Measurements from ENCODE around the gene TBC1D8.

The TBC1D8 gene

GRCh38 chr2:101162561-101163330 is 11.6 kb upstream of the TBC1D8 start:
- no peak for DNase-seq (ENCODE audit: low read depth)

DNA sequence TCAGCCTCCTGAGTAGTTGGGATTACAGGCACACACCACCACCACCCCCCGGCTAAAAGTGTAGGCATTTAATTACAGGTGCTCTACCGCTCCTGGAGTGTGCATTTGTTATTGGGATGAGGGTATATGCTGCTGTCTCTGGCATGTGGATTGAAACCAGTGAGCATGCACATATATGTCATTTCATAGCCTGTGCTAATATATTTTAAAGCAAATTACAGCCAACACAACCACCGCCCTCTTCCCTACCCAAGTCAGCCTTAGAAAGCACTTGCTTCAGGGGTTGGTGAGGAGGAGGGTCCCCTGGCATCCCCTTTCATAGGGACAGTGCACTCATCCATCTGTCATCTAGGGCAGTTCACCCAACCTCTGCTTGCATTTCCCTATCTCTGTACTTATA is 10.5 kb upstream of the TBC1D8 start:
- no peak for DNase-seq (ENCODE audit: low read depth)

DNA sequence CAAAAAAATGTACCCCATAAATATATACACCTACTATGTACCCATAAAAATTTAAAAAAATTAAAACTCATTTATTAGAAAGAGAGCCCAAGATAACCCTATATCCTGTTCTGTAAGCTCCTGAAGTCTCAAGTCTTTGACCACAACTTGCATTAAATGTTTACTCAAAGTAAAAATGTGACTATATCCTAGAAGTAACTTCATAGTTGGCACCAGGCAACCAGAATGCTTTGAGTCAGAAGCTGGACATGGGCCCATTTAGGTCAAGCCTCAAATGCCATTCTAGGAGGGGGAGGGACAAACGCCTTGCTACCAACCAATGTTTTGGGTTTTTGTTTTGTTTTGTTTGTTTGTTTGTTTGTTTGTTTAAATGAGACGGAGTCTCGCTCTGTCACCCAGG is 9.3 kb upstream of the TBC1D8 start:
- DNase-seq (ENCODE audit: low read depth), result no peak

DNA sequence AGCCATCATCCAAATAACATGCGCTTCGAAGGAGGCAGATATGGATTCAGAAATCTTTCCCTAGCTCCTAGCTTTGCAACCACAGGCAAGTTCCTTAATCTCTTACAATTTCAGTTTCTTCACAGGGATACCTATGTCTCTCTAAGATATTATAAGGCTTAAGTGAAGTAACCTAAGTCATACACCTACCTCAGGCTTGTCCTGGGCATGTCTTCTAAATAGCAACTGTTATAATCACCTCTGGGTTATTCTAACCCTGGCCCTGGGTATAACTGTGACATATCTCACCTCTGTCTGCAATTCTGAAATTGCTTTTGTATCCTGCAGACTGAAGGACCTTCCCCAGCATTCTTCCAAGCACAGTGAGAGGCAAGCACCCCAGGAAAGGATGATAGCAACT is 8.3 kb upstream of the TBC1D8 start:
- no peak for DNase-seq (ENCODE audit: low read depth)

- no peak for DNase-seq (ENCODE audit: low read depth)
These were observed 6.1 kb upstream of the TBC1D8 start for GRCh38 chr2:101157272-101157671.

DNA sequence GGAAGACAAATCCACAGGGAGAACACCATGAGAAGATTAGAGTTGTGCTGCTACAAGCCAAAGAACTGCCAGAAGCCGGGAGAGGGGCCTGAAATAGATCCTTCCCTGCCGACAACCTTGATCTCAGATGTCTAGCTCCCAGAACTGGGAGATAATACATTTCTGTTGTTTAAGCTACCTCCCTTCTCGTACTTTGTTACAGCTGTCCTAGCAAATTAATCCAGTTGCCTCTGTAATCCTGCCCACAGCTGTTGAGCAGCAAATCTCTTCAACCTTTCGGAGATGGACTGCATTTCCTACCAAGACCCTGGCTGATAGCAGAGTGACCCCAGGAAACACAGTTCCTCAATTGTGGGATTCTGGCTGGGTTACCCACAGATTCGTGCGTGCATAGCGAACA is 2.6 kb upstream of the TBC1D8 start:
- DNase-seq (ENCODE audit: low read depth), result no peak

DNA sequence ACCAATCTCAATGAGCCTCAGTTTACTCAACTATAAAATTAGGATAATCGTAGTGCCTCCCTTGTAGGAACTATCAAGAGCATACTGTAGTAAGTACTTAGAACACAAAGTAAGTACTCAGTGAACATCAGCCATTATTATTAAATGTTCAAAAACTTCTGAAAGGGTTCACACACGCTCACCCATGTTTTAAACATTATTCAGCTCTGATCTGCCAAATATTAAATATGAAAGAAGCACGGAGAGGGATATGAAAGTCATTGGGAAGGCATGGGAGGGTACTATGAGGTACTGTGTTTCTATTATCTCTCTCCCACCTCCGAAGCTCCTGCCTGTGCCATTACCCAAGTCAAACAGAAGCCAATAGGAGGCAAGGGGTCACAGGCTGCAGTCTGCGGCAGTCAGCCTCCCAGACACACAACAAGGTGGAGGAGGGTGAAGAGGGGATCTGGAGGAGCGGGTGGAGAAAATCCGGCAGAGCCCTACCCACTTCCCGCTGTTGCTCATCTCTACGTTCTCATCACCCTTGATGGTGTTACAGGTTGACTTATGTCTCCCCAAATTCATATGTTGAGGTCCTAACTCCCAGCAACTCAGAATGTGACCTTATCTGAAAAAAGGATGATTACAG is 2.0 kb upstream of the TBC1D8 start:
- no peak for DNase-seq (ENCODE audit: low read depth)

GRCh38 chr2:101152272-101153076 is 1.3 kb upstream of the TBC1D8 start:
- no peak for DNase-seq (ENCODE audit: low read depth)

GRCh38 chr2:101151859-101152271 is 683 bp upstream of the TBC1D8 start:
- no peak for DNase-seq (ENCODE audit: low read depth)

- no peak for DNase-seq (ENCODE audit: low read depth)
These were observed 656 bp downstream of the TBC1D8 start for GRCh38 chr2:101150306-101151145.

- no peak for DNase-seq (ENCODE audit: low read depth)
These were observed 1.7 kb downstream of the TBC1D8 start for GRCh38 chr2:101149241-101150192.

- no peak for DNase-seq (ENCODE audit: low read depth)
These were observed 2.4 kb downstream of the TBC1D8 start for GRCh38 chr2:101148777-101149176.

GRCh38 chr2:101147971-101148370 is 3.2 kb downstream of the TBC1D8 start:
- no peak for DNase-seq (ENCODE audit: low read depth)

- no peak for DNase-seq (ENCODE audit: low read depth)
These were observed 4.1 kb downstream of the TBC1D8 start for GRCh38 chr2:101147062-101147461.

DNA sequence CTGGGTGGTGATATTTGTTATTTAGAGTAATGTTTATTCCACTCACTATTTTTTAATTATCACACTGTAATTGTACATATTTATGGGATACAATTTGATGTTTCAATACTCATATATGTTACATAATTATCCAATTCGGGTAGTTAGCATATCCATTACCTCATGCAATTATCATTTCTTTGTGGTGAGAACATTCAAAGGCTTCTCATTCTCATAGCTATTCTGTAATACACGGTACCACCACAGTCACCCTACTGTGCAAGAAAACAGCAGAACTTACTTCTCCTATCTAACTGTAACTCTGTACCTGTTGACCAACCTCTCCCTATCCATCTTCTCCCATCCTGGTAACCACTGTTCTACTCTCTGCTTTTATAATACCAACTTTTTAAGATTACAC is 4.6 kb downstream of the TBC1D8 start:
- no peak for DNase-seq (ENCODE audit: low read depth)

- no peak for DNase-seq (ENCODE audit: low read depth)
These were observed 5.8 kb downstream of the TBC1D8 start for GRCh38 chr2:101145406-101145805.

DNA sequence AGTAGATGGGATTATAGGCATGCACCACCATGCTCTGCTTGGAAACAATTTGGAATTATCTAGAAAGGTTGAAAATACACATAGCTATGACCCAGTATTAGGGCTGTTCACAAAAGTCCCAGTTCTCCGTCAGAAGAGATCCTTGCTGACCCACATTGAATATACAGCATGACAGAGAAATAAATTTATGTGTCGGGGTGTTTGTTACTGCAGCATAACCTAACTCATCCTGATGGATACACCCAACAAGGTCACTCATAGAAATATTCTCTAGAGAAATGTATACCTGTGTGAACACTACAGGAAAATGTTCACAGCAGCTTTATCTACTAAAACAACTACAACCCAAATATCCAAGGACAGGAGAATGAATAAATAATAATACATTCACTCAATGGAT is 9.0 kb downstream of the TBC1D8 start:
- no peak for DNase-seq (ENCODE audit: low read depth)

DNA sequence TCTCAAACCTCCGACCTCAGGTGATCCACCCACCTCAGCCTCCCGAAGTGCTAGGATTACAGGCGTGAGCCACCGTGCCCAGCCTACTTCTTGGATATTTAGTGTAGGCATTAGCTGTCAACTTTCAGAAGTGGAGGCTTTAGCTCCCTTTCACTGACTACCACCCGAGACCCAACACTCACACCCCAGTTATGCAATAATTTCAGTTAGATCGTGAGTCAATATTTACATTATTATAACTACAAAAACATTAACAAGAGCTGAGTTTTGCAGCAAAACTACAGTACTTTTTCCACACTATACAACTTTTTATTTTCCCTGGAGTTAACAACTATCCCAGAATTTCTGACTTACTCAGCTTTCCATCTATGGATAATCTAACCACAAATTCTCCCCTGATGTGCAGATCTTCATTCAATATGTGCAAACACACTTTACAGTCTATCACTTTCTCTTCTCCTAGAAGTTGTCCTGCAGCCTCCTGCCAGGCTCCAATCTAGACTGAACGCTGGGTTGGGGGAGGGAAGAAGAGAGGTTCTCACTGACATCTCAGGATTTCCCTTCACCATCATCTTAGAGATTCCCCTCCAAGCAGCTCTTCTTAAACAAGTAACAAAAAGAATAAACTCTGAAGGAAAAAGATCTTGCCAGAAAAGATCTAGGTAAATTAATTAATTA is 10.1 kb downstream of the TBC1D8 start:
- DNase-seq (ENCODE audit: low read depth), result no peak

- no peak for DNase-seq (ENCODE audit: low read depth)
These were observed 10.9 kb downstream of the TBC1D8 start for GRCh38 chr2:101140237-101140636.

DNA sequence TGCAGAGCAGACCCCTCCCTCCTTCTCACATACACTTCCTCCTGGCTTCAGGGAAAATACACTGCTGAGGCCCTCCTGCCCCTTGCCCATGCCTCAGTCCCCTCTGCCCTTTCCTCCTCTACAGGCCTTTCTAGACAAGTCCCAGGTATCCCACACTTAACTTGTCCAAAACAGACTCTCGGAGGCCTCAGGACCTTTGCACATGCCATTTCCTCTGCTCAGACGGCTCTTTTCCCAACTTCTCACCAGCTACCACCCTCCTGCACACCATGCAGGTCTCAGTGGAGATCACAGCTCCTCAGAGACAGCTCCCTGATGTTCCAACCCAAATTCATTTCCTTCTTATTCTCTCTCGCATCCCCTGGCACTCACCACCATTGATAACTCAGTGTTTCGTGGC is 11.7 kb downstream of the TBC1D8 start:
- DNase-seq (ENCODE audit: low read depth), result no peak
